ENCODE measurements around the gene MMP14.
"Not testable (repeated sequence)": the region's sequence is repeated elsewhere in the genome, so short reads cannot be mapped to it uniquely, and the experiment has no call there.

Gene MMP14

DNA sequence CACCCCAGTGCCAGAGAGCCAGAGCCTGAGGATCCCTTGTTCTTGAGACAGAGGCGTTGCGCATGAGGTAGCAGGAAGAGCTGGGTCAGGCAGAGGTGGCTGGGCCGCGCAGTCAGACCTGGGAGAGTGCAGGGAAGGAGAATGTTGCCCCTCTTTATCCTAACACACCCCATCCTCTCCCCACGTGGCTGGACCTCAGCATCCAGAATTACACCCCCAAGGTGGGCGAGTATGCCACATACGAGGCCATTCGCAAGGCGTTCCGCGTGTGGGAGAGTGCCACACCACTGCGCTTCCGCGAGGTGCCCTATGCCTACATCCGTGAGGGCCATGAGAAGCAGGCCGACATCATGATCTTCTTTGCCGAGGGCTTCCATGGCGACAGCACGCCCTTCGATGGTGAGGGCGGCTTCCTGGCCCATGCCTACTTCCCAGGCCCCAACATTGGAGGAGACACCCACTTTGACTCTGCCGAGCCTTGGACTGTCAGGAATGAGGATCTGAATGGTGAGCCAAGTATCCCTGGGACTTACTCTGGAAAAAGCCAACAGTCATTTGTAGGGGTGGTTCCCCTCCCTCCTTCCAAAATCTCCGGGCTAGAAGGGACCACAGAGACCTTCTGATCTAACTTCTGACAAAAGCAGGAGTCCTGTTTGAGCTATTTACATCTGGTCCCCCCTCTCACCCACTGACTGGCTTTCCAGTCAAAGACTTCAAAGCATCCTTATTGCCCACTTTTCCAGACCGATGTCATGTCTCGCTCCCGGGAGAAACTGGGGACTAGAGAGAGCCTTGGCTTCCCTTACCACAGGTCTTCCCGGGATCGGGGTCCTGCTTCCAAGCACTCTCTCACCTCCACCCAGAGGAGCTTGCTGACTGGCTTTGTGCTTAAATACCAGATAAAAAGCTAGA is 6.1 kb downstream of the MMP14 start:
- DNase-seq (ENCODE audit: low spot score) = no peak

DNA sequence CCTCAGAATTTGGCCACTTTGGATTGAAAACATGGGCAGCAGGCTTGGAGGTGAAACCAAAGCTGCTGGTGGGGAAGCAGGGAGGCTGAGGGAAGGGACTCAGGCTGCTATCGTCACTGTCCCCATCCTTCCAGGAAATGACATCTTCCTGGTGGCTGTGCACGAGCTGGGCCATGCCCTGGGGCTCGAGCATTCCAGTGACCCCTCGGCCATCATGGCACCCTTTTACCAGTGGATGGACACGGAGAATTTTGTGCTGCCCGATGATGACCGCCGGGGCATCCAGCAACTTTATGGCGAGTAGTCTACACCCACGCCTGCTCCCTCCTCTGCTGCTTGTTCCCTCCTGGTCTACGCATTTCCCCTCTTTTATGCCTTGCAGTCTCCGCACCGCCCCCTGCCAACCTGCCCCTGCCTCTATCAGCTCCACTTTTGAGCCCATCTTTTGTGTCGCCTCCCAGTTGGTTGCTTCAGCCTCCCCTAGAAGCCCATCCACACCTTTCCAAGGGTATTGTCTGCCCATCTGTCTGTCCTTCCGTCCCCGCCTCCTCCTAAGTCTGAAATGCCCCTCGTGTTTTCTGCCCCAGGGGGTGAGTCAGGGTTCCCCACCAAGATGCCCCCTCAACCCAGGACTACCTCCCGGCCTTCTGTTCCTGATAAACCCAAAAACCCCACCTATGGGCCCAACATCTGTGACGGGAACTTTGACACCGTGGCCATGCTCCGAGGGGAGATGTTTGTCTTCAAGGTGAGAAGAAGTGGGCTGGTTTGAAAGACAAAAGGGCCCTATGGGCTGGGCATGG is 6.9 kb downstream of the MMP14 start:
- no peak for DNase-seq (ENCODE audit: low spot score)

DNA sequence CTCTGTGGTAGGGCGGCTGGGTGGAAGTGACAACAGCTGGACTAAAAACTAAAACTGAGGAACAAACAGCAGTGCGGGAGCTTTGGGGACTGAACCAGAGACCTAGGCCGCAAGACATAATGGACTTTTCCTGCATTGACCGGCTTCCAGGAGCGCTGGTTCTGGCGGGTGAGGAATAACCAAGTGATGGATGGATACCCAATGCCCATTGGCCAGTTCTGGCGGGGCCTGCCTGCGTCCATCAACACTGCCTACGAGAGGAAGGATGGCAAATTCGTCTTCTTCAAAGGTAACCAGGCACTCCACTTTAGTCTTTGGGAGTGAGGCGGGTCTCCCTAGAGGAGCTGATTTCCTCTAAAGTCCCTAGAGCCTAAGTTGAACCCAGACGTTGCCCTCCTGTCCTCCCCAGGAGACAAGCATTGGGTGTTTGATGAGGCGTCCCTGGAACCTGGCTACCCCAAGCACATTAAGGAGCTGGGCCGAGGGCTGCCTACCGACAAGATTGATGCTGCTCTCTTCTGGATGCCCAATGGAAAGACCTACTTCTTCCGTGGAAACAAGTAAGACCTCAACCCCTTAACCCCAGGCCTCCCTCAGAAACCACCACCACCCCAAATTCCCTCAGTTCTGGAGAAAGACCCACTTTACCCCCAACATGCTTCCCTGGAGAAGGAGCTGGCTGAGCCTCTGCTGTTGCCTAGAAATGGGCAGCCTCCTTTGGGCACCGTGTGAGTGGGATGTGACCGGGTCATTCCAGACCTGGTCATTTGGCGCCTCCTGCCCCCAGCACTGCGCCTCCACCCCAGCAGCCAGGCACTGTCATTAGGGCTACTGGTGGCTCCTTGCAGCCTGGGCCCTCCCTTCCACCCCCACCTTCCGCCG is 8.1 kb downstream of the MMP14 start:
- no peak for DNase-seq (ENCODE audit: low spot score)

DNA sequence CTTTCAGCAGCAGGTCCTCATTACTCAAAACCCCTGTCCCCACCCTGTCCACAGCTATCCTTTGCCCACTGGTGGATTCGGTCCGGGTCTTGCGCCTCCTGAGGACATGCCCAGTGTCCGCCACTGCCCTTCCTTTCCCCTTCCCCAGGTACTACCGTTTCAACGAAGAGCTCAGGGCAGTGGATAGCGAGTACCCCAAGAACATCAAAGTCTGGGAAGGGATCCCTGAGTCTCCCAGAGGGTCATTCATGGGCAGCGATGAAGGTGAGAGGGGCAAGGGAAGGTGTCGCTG is 8.7 kb downstream of the MMP14 start:
- no peak for DNase-seq (ENCODE audit: low spot score)

DNA sequence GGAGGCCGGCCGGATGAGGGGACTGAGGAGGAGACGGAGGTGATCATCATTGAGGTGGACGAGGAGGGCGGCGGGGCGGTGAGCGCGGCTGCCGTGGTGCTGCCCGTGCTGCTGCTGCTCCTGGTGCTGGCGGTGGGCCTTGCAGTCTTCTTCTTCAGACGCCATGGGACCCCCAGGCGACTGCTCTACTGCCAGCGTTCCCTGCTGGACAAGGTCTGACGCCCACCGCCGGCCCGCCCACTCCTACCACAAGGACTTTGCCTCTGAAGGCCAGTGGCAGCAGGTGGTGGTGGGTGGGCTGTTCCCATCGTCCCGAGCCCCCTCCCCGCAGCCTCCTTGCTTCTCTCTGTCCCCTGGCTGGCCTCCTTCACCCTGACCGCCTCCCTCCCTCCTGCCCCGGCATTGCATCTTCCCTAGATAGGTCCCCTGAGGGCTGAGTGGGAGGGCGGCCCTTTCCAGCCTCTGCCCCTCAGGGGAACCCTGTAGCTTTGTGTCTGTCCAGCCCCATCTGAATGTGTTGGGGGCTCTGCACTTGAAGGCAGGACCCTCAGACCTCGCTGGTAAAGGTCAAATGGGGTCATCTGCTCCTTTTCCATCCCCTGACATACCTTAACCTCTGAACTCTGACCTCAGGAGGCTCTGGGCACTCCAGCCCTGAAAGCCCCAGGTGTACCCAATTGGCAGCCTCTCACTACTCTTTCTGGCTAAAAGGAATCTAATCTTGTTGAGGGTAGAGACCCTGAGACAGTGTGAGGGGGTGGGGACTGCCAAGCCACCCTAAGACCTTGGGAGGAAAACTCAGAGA is 9.6 kb downstream of the MMP14 start:
- no peak for DNase-seq (ENCODE audit: low spot score)

DNA sequence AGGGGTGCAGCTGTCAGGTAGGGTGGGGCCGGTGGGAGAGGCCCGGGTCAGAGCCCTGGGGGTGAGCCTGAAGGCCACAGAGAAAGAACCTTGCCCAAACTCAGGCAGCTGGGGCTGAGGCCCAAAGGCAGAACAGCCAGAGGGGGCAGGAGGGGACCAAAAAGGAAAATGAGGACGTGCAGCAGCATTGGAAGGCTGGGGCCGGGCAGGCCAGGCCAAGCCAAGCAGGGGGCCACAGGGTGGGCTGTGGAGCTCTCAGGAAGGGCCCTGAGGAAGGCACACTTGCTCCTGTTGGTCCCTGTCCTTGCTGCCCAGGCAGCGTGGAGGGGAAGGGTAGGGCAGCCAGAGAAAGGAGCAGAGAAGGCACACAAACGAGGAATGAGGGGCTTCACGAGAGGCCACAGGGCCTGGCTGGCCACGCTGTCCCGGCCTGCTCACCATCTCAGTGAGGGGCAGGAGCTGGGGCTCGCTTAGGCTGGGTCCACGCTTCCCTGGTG is 10.5 kb downstream of the MMP14 start:
- DNase-seq (ENCODE audit: low spot score) = no peak

DNA sequence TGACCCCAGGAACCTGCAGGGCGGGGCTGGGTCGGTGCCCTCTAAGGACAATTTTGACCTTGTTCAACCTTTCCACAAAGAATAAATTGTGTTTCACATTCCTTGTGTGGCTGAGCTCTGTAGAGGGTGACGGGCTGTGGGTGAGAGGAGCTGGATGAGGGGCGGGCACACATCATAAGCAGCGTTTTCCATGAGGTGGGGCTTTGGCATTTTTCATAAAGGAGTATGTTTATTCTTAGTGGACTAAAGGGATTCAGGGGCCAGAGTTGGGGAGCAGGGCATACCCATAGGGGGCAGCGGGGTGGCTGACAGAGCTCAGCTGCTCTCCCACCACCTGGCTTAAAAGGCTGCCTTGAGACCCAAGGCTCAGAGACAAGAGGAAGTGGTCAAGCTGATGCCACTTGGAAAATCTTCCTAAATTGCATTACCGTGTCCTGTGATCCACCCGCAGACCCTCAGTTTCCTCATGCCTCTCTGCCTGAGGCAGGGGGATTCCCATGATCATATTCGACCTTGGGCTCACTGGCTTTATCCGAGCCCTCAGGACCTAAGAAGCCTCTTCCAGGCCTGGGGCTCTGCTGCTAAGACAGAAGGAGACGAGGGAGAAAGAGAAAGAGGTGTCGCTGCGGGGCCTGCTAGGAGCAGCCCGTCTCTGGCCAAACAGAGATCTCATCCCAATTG is 11.4 kb downstream of the MMP14 start:
- DNase-seq (ENCODE audit: low spot score) = no peak

DNA sequence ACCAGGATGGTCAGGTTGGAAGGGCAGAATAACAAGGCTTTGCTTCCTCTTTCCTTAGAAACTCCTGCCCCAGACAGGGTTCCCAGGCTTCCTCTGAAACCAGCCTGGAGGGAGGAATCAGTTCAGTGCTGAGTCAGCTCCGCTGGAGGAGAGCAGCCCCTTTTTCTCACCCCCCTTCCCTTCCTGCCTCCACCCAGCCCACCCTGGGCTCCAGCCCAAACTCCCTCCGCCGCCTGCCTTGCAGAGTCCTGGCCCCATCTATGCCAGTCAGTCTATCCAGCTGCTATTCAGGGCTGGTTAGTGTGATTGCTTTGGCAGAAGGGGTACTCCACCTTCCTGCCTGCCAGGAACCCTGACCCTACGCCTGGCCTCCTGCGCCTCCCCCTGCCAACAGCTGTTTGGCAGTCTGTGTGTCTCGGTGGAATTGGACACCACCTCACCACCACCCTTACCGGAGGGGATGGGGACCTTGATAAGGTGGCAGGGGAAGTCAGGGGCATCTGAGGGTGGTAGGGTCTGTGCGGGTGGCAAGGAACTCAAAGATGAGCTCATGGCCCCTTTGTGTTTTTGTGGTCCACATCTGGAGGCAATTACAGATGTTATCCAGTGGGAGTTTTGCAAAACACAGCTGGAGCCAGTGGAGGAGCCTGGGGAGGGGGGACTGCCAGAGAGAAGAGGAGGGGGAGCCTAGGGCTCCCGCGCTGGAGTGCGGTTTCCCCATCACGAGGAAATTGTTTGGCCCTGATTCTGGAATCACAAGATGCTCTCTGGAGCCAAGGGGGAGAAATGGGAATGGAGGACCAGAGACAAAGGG is 12.2 kb downstream of the MMP14 start:
- no peak for DNase-seq (ENCODE audit: low spot score)

DNA sequence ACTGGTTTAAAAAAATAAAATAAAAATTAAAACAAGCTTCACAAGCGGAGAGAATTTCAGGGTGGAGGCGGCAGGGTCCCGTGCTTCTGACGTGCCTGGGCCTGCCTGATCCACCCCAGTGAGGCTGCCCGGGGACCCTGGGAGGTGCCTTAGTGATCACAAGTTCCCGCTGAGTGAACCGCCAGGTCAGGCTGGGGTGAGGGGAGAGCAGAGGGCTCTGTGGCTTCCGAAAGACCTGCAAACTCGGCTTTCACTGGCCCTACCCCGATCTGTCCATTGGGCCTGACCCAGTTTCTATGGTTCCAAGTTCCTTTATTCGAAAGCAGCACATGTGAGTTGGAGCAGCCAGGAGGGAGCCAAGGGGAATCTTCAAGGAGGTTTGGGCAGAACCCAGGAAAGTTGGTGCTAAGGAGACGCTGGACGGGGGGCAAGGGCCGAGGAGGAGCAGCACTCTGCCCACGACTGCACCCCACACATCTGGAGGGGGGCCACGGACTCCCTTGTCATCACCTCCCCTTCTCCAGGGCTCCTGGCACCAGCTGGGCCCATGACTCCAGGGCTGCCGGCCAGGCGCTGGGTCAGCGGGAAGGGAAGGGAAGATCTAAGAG is 12.9 kb downstream of the MMP14 start:
- no peak for DNase-seq (ENCODE audit: low spot score)

DNA sequence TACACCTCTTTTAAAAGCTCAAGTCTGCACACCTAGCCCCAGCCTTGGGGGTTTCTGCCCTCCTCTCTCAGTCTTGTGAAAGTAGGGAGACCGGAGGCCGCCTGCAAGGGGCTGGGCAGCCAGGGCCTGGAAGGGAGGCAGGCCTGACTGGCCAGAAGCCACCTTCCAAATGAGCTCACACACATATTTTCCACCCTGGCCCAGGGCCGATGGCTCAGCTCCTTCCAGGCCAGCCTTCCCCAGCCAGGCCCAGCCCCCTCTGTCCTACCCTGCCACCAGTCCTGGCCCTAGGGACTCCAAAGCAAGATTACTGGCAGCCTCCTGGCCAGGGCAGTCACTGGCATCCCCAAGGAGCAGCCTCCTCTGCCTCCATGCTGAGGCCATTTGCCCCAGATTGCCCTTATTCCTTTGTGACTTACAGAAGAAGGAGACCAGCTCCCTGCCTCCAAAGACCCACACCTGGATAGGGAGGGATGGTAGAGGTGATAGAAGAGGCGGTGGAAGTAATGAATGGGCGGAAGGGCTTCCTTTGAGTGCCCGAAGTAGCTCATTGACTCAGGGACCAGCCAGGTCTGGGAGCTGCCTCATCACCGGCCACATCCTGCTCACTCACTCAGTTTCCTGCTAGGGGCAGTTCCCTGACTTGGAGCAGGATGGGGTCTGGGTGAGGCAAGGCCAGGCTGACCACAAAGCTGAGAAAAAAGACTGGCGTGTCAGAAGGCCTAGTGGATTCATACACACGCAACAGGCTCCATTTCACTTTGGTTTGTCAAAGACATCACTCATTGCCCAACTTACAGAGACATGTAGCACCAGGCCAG is 14.8 kb downstream of the MMP14 start:
- DNase-seq (ENCODE audit: low spot score) = no peak

DNA sequence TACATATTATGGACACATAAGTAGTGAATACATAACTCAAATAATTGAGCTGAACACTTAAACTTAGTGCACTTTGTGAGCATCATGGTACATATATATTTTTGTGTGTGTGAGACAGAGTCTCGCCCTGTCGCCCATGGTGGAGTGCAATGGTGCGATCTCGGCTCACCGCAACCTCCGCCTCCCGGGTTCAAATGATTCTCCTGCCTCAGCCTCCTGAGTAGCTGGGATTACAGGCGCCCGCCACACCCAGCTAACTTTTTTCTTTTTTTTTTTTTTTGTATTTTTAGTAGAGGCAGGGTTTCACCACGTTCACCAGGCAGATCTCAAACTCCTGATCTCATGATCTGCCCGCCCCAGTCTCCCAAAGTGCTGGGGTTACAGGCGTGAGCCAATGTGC is 15.8 kb downstream of the MMP14 start:
- DNase-seq (ENCODE audit: low spot score) = not testable (repeated sequence)

DNA sequence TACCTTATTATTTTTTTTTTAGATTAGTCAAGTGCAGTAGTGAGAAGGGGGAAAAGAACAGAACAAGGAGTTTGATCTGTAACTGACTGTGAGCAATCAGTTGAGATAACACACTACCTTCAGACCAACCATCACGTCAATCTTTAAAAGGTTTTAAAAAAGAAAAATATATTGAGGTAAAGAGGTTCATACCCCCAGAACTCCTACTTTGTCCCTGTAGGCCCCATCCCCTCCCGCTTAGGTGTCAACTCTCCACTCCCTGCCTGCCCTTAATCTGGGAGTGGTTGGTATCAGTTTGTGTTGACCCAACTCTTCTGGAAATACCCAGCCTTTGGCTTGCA is 16.2 kb downstream of the MMP14 start:
- no peak for DNase-seq (ENCODE audit: low spot score)

DNA sequence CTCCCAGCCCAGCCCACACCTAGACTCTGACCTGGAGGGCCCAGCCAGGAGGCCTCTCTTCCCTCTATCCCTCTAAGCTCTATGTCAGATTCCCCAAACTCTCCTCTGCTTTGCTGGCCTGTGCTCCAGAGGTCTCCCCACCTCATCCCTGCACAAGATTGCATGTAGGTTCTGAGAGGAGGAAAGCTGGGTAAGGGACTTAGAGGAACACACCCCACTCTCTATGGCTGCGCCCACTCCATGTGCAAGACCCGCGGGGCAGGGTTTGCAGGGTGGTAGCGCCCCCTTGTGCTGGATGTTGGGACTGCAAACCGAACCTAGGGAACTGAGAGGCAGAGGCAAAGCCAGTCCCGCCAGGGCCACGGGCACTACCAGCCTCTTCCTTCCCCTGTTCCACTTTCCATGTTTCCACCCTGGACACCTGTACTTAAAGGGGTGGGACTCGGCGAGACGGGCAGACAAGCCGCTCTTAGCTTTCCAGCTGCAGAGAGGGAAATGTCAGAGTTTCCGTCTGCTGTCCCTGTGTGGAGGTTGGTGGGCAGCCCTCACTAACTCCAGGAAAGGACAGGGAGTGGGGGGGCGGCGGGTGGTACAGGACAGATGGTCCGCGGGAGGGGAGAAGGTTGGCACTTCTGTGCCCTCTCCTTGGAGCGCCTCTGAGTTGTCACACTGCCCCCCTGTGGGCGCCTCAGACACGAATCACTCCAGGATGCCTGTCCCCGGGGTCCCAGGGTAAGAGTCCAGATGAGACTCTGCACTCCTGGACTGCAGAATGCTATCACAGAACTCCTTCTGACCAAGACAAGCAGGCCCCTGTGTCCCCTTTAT is 16.8 kb downstream of the MMP14 start:
- peak; percentile 90 for DNase-seq (ENCODE audit: low spot score)

DNA sequence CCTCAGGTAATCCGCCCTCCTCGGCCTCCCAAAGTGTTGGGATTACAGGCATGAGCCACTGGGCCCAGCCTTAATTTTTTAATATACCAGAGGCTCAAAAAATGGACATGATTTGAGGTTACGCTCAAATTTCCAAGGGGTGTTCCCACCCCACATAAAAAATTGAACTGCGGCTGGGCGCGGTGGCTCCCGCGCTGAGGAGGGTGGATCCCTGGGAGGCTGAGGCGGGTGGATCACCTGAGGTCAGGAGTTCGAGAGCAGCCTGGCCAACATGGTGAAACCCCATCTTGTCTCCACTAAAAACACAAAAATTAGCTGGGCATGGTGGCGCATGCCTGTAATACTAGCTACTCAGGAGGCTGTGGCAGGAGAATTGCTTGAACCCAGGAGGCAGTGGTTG is 17.9 kb downstream of the MMP14 start:
- not testable (repeated sequence) for DNase-seq (ENCODE audit: low spot score)

DNA sequence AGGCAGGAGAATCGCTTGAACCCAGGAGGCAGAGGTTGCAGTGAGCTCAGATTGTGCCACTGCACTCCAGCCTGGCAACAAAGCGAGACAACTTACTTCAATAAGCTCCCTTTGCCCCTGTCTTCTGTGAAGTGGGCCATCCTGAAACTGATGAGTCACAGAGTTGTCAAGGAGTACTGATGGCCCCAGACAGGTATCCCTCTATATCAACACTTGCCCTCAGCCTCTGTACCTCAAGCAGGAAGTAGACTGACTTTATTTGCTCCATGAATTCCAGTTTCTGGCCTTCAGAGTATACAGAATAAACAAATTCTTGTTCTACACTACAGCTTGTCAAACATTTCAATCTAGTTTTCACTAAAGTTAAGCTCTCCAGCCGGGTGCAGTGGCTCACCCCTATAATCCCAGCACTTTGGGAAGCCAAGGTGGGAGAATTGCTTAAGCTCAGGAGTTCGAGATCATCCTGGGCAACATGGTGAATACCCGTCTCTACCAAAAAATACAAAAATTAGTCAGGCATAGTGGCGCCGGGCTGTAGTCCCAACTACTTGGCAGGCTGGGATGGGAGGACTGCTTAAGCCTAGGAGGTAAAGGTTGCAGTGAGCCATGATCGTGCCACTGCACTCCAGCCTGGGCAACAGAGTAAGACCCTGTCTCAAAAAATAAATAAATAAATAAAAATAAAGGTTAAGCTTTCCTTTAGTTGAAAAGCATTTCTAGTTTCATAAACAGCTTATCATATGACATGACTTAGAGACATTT is 18.8 kb downstream of the MMP14 start:
- DNase-seq (ENCODE audit: low spot score) = no peak

DNA sequence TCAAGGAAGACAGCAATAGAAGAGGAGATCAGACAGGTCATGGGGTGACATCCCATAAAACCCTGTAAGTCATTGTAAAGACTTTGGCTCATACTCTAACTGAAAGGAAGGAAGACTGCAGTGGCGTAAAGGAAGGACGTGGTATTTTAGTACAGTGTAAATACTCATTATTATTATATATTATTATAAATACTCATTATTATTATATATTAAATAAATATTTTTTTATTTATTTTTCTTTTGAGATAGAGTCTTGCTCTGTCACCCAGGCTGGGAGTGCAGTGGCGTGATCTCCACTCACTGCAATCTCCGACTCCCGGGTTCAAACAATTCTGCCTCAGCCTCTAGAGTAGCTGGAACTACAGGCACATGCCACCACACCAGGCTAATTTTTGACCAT is 20.0 kb downstream of the MMP14 start:
- DNase-seq (ENCODE audit: low spot score) = no peak

DNA sequence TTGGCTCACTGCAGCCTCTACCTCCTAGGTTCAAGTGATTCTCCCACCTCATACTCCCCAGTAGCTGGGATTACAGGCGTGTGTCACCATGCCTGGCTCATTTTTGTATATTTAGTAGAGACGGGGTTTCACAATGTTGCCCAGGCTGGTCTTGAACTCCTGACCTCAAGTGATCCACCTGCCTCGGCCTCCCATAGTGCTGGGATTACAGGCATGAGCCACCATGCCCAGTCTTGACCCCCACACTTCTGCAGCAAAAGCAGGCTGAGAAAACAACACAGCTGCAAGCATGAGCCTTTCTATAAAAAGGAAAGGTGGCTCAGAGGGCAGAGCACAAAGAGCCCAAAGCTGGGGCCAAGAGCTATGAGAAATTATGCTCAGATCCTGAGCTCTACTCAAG is 24.0 kb downstream of the MMP14 start:
- DNase-seq (ENCODE audit: low spot score) = not testable (repeated sequence)

All from NAMALWA (cell line).